Dedifferentiated amniotic fluid mesenchymal stem cell (primary cell): ENCODE results near the gene CASKIN2.
"Not testable (repeated sequence)": the region's sequence is repeated elsewhere in the genome, so short reads cannot be mapped to it uniquely, and the experiment has no call there.

Source experiments
- DNase-seq: peaks from one replicate; pipeline ENCODE4 v3.0.0-alpha.2; 2016; ENCODE audit errors: extremely low spot score

Gene CASKIN2

GRCh38 chr17:75523647-75524046 is 8.3 kb upstream of the CASKIN2 start:
- no peak for DNase-seq

GRCh38 chr17:75521951-75522727 is 6.8 kb upstream of the CASKIN2 start:
- DNase-seq, result no peak

GRCh38 chr17:75521290-75521689 is 6.0 kb upstream of the CASKIN2 start:
- DNase-seq, result no peak

- DNase-seq, result not testable (repeated sequence)
These were observed 5.1 kb upstream of the CASKIN2 start for GRCh38 chr17:75520413-75520812.

- no peak for DNase-seq
These were observed 3.7 kb upstream of the CASKIN2 start for GRCh38 chr17:75518983-75519537.

GRCh38 chr17:75518201-75518600 is 2.9 kb upstream of the CASKIN2 start:
- DNase-seq, result no peak

- no peak for DNase-seq
These were observed 2.0 kb upstream of the CASKIN2 start for GRCh38 chr17:75517297-75517865.

GRCh38 chr17:75516619-75517296 is 1.4 kb upstream of the CASKIN2 start:
- DNase-seq, result no peak

- peak; percentile 83 for DNase-seq
These were observed 900 bp upstream of the CASKIN2 start, which contains the start of gene TSEN54 for GRCh38 chr17:75516255-75516618. TSEN54 (plus strand) TSS chr17:75516528; CDS start chr17:75516561, 33 bp downstream.

GRCh38 chr17:75514919-75515495 is 330 bp downstream of the CASKIN2 start:
- DNase-seq, result no peak

- no peak for DNase-seq
These were observed 928 bp downstream of the CASKIN2 start for GRCh38 chr17:75514299-75514918.

- no peak for DNase-seq
These were observed 1.7 kb downstream of the CASKIN2 start for GRCh38 chr17:75513641-75514000.

- DNase-seq, result no peak
These were observed 2.3 kb downstream of the CASKIN2 start for GRCh38 chr17:75512926-75513640.

GRCh38 chr17:75511610-75512575 is 3.4 kb downstream of the CASKIN2 start:
- DNase-seq, result no peak

- no peak for DNase-seq
These were observed 4.1 kb downstream of the CASKIN2 start for GRCh38 chr17:75511270-75511609.

GRCh38 chr17:75509528-75510258 is 5.6 kb downstream of the CASKIN2 start:
- no peak for DNase-seq

- DNase-seq, result no peak
These were observed 6.4 kb downstream of the CASKIN2 start for GRCh38 chr17:75508931-75509361.

GRCh38 chr17:75507733-75508719 is 7.3 kb downstream of the CASKIN2 start:
- DNase-seq, result no peak
